Activated CD4-positive, alpha-beta T cell treated with anti-CD3 and anti-CD28 coated beads for 36 hours (primary cell): Measurements from ENCODE around the gene THEM4. TPM values are rescaled to one million over a fixed set of nuclear protein-coding genes. Genes with fewer than 3 reads are reported as not detected.

Experiments used
- ATAC-seq: fragments of 200-7000 bp; cut with Tn5 transposase; one replicate; pipeline ENCODE4 v1.10.0; 2021; ENCODE audit warnings: mild to moderate bottlenecking, moderate library complexity
- CTCF ChIA-PET: fragments of 350-600 bp; sonication (Branson Sonifier 250); formaldehyde crosslinking; loops from one replicate; lab custom pipeline; 2021; ENCODE audit warnings: antibody characterized with exemption; lab: Charles Lee
- POLR2A ChIA-PET: fragments of 350-600 bp; sonication (Branson Sonifier 250); formaldehyde crosslinking; loops from one replicate; lab custom pipeline; 2021; ENCODE audit warnings: antibody characterized with exemption, inconsistent platforms; lab: Charles Lee
- DNase-seq: peaks from one replicate; pipeline ENCODE4 v3.0.0-alpha.2; 2020
- H3K27ac Mint-ChIP-seq: one replicate; pipeline ENCODE4 v1.8.0; 2021; ENCODE audit warnings: mixed read lengths
- H3K27me3 Mint-ChIP-seq: one replicate; pipeline ENCODE4 v1.8.0; 2021; ENCODE audit warnings: mixed read lengths
- H3K36me3 Mint-ChIP-seq: one replicate; pipeline ENCODE4 v1.8.0; 2021; ENCODE audit warnings: low read depth, mixed read lengths
- H3K4me1 Mint-ChIP-seq: one replicate; pipeline ENCODE4 v1.8.0; 2021; ENCODE audit warnings: mixed read lengths
- H3K4me3 Mint-ChIP-seq: one replicate; pipeline ENCODE4 v1.8.0; 2021; ENCODE audit warnings: mild to moderate bottlenecking, moderate library complexity, mixed read lengths
- H3K9me3 Mint-ChIP-seq: one replicate; pipeline ENCODE4 v1.8.0; 2021; ENCODE audit warnings: low read depth, mixed read lengths
- intact Hi-C, 2 experiments: fragments of 100-400 bp; cut with DNase I in 1 of 2; cut with micrococcal nuclease in 1 of 2; formaldehyde crosslinking; loops; one replicate each; pipeline versions ENCODE4 v1.14.2 to v1.15.1; 2022 to 2024; cut with DNase I, micrococcal nuclease
- total RNA-seq, 2 experiments: library from RNA; stranded (reverse); gene quantifications; one replicate each; pipeline ENCODE4 v1.2.3, GENCODE V29; 2021

THEM4 gene
- total RNA-seq, 2 experiments from 2014 or later, result 23.9 to 26.0 TPM

DNA sequence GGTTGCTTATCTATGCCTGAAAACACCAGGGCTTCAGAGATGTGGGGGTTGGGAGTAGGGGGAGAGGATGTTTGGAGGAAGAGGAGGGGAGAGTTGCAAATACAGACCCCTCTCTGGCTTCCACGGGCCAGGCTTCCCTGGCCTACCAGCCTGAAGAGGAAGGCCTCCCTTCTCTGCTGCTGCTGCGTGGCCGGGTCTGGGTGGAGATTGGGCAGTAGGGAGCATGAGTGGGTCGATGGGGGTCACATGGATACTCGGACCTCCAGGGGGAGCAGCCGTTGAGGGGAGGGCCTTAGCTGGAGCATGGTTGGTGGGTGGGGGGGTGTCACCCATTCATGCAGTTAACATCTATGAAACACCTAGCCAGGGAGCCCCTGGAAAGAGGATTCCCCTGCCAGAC, 79.3 kb downstream of the THEM4 start:
- H3K27ac Mint-ChIP-seq, result peak overlapping the region; percentile 69
- no peak for DNase-seq
- no peaks in the 10 kb centered on the region for H3K9me3 Mint-ChIP-seq
- POLR2A ChIA-PET, result interaction anchor here (0.6 to 1.4 kb wide), 2 partner anchors 40 to 293 kb away, joined by 3 to 9 read pairs; partner anchors contain the start of gene TDRKH
- intact Hi-C loops, result no loop called here
- ATAC-seq, result no peak
- H3K4me1 Mint-ChIP-seq, result peaks cover 85% of the 10 kb centered on the region
- CTCF ChIA-PET, result interaction anchor here (0.9 to 1.5 kb wide), 4 partner anchors 13 to 39 kb away, joined by 3 to 6 read pairs (median 4); partner anchors contain the start of gene TDRKH
- peak overlapping the region; percentile 11 for H3K4me3 Mint-ChIP-seq
- no peaks in the 10 kb centered on the region for H3K36me3 Mint-ChIP-seq
- no peaks in the 10 kb centered on the region for H3K27me3 Mint-ChIP-seq

DNA sequence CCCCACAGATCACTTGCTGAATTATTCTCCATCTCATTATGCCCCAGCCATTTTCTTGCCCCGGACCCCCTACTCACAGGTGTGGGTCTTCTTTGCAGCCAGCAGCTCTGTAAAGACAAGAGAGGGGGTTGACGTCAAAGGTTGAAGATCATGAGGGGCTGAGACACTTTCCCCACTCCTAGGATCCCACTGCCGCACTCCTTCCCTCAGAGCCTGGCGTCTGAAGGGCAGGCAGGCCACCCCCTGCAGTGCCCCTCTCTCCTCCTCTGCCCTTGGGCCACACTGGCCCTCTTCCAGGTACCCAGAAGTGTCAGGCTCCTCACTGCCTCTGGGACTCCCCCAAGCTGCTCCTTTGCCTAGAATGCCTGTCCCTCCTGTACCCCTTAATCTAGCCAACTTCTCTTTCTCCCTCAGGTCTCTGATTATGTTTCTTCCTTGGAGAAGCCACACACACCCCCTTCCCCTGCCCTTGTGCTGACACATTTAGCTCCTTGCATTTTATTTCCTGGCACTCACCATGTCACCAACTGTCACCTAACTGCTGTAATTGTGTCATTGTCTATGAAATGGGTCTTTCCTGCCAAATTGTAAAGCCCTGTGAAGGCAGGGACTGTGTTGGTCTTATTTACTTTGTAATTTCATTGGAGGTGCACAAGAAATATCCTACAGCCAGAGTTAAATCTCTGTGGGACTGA, 79.8 kb downstream of the THEM4 start:
- peak overlapping the region; percentile 11 for H3K4me3 Mint-ChIP-seq
- no peaks in the 10 kb centered on the region for H3K27me3 Mint-ChIP-seq
- peak overlapping the region; percentile 69 for H3K27ac Mint-ChIP-seq
- no peaks in the 10 kb centered on the region for H3K9me3 Mint-ChIP-seq
- ChIA-PET CTCF (interaction anchor here (1.5 kb wide), 1 partner anchor 13 kb away, joined by 4 read pairs; no protein-coding TSS in a partner anchor), POLR2A (no interaction called here)
- peak; percentile 54 for DNase-seq
- intact Hi-C loops, result loop anchor here (2.0 kb wide), 2 partner anchors 39 to 235 kb away; partner anchors contain the start of gene TDRKH (in 2 of the 2)
- ATAC-seq, result peak; percentile 28
- H3K4me1 Mint-ChIP-seq, result peaks cover 83% of the 10 kb centered on the region
- H3K36me3 Mint-ChIP-seq, result no peaks in the 10 kb centered on the region

DNA sequence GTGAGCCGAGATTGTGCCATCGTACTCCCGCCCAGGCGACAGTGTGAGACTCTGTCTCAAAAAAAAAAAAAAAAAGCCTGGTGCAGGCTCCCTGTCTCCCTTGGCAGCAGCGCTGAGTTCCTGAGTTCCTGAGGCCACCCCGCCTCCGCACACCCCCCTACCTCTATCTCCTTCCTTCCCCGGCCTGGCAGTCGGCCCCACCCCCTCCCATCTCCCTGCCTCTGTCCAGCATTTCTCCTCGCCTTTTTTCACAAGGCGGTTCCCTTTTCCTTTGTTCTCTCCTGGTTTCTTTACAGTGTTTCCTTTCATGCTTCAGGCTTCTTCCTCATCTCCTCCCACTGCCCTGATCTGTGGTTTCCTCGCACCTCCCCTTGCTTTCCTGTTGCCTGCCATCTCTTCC, 80.4 kb downstream of the THEM4 start:
- DNase-seq, result no peak
- ChIA-PET CTCF (interaction anchor here (0.7 kb wide), 1 partner anchor 95 kb away, joined by 3 read pairs; no protein-coding TSS in a partner anchor), POLR2A (interaction anchor here (0.8 kb wide), 1 partner anchor 13 kb away, joined by 5 read pairs; no protein-coding TSS in a partner anchor)
- H3K9me3 Mint-ChIP-seq, result no peaks in the 10 kb centered on the region
- ATAC-seq, result no peak
- H3K4me3 Mint-ChIP-seq, result peak overlapping the region; percentile 11
- H3K27me3 Mint-ChIP-seq, result no peaks in the 10 kb centered on the region
- no peaks in the 10 kb centered on the region for H3K36me3 Mint-ChIP-seq
- H3K4me1 Mint-ChIP-seq, result peaks cover 77% of the 10 kb centered on the region
- peak overlapping the region; percentile 69 for H3K27ac Mint-ChIP-seq
- intact Hi-C loops, result loop anchor here (2.0 kb wide), 2 partner anchors 38 to 234 kb away; partner anchors contain the start of gene TDRKH (in 2 of the 2)

DNA sequence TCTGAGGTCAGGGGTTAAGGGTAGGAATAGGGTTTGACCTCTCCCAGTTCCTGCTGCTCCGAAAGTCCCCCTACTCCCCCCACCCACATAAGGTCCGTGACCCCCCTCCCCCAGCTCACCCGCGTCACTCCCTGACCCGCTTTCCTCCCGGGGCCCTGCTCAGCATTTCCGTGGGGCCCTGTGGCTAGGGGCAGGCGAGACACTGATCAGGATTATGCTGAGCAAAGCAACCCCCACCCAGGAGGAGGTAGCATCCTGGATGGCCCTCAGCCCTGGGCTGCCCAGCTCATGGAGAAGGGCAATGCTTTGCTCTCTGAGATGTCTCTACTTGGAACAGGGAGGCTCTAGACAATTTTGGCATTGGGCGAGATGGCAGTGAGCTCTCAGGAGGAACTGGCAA, 81.5 kb downstream of the THEM4 start:
- intact Hi-C loops, result loop anchor here (2.0 kb wide), 2 partner anchors 37 to 233 kb away; partner anchors contain the start of gene TDRKH (in 2 of the 2)
- H3K9me3 Mint-ChIP-seq, result no peaks in the 10 kb centered on the region
- ATAC-seq (no peak), DNase-seq (peak; percentile 54)
- peaks cover 74% of the 10 kb centered on the region for H3K4me1 Mint-ChIP-seq
- ChIA-PET POLR2A (interaction anchor here (0.6 kb wide), 1 partner anchor 8 kb away, joined by 3 read pairs; no protein-coding TSS in a partner anchor), CTCF (interaction anchor here (0.9 to 1.4 kb wide), 3 partner anchors 9 to 38 kb away, joined by 3 to 7 read pairs (median 6); partner anchors contain the start of gene TDRKH)
- H3K27ac Mint-ChIP-seq, result peak overlapping the region; percentile 73
- no peaks in the 10 kb centered on the region for H3K36me3 Mint-ChIP-seq
- H3K27me3 Mint-ChIP-seq, result no peaks in the 10 kb centered on the region
- H3K4me3 Mint-ChIP-seq, result peak overlapping the region; percentile 7

DNA sequence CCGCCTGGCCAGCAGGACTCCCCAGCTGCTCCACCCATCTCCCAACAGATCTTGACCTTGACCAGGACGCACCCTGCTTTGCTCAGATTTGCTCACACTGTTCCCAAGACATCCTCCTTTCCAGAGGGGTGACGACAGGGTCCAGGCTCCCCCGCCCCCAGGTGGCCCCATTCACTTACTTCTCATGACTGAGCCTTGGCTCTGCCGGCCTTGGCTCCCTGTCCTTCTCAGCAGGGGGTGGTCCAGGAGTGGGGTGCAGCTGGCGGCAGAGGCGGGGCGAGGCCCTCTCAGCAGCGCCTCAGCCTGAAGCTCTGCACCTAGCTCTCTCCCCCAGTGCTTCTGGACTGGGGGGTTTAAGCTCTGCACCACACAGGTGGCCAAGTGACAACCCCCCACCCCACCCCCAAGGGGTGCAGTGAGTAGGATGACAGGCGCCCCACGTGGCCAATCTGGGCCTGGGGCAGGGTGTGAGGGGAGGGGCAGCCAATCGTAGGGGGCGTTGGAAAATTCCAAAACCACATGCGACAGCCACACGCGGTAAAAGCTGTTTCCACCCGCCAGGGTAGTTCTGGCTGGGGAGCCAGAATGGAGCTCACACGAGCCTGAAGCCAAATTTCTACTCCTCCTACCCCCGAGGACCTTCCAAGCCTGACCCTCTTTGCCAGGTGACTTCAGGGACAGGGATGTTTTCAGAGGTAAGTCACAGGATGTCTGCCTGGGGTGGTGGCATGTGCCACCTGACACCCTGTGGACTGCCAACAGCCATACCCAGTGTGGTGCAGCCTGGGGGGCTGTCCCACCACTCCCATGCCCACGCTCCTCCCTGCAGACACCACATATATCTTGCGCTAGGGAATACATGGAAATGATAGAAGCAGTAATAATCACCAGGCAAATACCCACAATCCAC, 83.3 kb downstream of the THEM4 start:
- CTCF ChIA-PET, result interaction anchor here (0.6 to 2.5 kb wide), 4 partner anchors 10 to 1655 kb away, joined by 3 to 10 read pairs (median 6); partner anchors contain the start of gene TDRKH
- H3K4me1 Mint-ChIP-seq, result peaks cover 79% of the 10 kb centered on the region
- intact Hi-C loops, result no loop called here
- ATAC-seq, result no peak
- H3K27ac Mint-ChIP-seq, result peak overlapping the region; percentile 71
- no peaks in the 10 kb centered on the region for H3K27me3 Mint-ChIP-seq
- POLR2A ChIA-PET, result interaction anchor here (0.7 kb wide), 1 partner anchor 775 kb away, joined by 3 read pairs; no protein-coding TSS in a partner anchor
- peak; percentile 61 for DNase-seq
- peak overlapping the region; percentile 65 for H3K4me3 Mint-ChIP-seq
- H3K9me3 Mint-ChIP-seq, result no peaks in the 10 kb centered on the region
- H3K36me3 Mint-ChIP-seq, result no peaks in the 10 kb centered on the region

DNA sequence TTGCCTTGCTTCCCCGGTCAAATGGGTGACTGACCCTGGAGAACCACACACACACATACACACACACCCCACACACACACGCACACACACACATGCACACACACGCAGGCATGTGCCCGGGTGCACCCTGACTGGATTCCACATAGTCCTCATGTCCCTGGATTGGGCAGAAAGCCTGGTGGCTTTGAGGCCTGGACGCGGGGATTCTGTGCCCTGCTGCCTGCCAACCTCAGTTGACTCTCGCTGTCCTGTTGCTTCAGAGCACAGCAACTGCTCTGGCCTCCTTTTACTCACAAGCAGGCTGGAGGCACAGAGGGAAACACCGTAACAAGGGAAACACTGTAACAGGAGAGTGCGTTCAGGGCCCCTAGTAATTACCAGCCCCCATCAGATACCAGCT, 84.1 kb downstream of the THEM4 start:
- Mint-ChIP-seq H3K36me3 (no peaks in the 10 kb centered on the region), H3K27me3 (no peaks in the 10 kb centered on the region), H3K27ac (peak overlapping the region; percentile 71), H3K9me3 (no peaks in the 10 kb centered on the region), H3K4me3 (peak overlapping the region; percentile 65), H3K4me1 (peaks cover 79% of the 10 kb centered on the region)
- DNase-seq, result no peak
- POLR2A ChIA-PET, result interaction anchor here (0.6 kb wide), 1 partner anchor 548 kb away, joined by 3 read pairs; no protein-coding TSS in a partner anchor
- intact Hi-C loops, result no loop called here
- no peak for ATAC-seq
- CTCF ChIA-PET, result interaction anchor here (1.0 to 2.5 kb wide), 3 partner anchors 11 to 35 kb away, joined by 3 to 10 read pairs (median 7); partner anchors contain the start of gene TDRKH

Other genes with a start within 250 kb of the THEM4 start
- gene CELF3, start 192.7 kb downstream of the THEM4 start, total RNA-seq, result not detected
- gene RIIAD1, start 188.0 kb downstream of the THEM4 start, total RNA-seq, result not detected
- gene MRPL9, start 146.0 kb downstream of the THEM4 start, total RNA-seq, result 100 to 1,000 TPM; 139 to 184 TPM
- 10 to 100 TPM; 18.4 to 19.9 TPM for gene TDRKH, start 119.0 kb downstream of the THEM4 start, total RNA-seq
- under 1 TPM; 0.09 to 0.18 TPM for gene LINGO4, start 104.1 kb downstream of the THEM4 start, total RNA-seq
- 1 to 10 TPM; 3.8 to 3.9 TPM for gene RORC, start 77.7 kb downstream of the THEM4 start, total RNA-seq
- gene C2CD4D, start 69.7 kb downstream of the THEM4 start, total RNA-seq, result 1 to 10 TPM; 2.1 to 2.4 TPM
- gene THEM5, start 55.8 kb downstream of the THEM4 start, total RNA-seq, result not detected
- gene S100A10, start 84.3 kb upstream of the THEM4 start, total RNA-seq, result 100 to 1,000 TPM; 230 to 246 TPM
- gene S100A11, start 127.5 kb upstream of the THEM4 start, total RNA-seq, result 100 to 1,000 TPM; 264 to 361 TPM
- gene TCHHL1, start 179.6 kb upstream of the THEM4 start, total RNA-seq, result not detected
- under 1 TPM in 1 of 2 experiments, not detected in 1; 0.05 TPM for gene TCHH, start 205.9 kb upstream of the THEM4 start, total RNA-seq
- gene RPTN, start 249.7 kb upstream of the THEM4 start, total RNA-seq, result not detected